ENCODE results near the gene PICK1. TPM values are rescaled to one million over a fixed set of nuclear protein-coding genes. Genes with fewer than 3 reads are reported as not detected.

PICK1 gene
- total and polyA plus RNA-seq, 2 of the 8 experiments (the other 6 are each of a cell fraction or from before 2014, with no cell fraction given): 20.4 to 22.9 TPM

GRCh38 chr22:38027487-38027886, 29.7 kb upstream of the PICK1 start (continued):
- TF ChIP-seq RBBP5 (IDR thresholded peaks at IDR 0.05; ENCODE audit: borderline replicate concordance, low read depth, low read length) (no peak), CBX8 (IDR thresholded peaks at IDR 0.05; ENCODE audit: borderline replicate concordance, low read depth, low read length) (no peak), NRF1 (IDR thresholded peaks at IDR 0.05; ENCODE audit: low read depth, low read length) (no peak), ZNF274 (IDR thresholded peaks at IDR 0.05; ENCODE audit: borderline replicate concordance, extremely low read depth, low read length) (no peak), SP1 (IDR thresholded peaks at IDR 0.05; ENCODE audit: low read depth, low read length) (no peak)
